ENCODE data around the gene PEX16.
A peak's percentile ranks its signal among the peaks of the same experiment; 100 is the strongest.
"Not testable (repeated sequence)": the region's sequence is repeated elsewhere in the genome, so short reads cannot be mapped to it uniquely, and the experiment has no call there.

PEX16 gene

GRCh38 chr11:45919806-45920530 lies 2.3 kb upstream of the PEX16 start:
- peak in 5 of 10 donors; percentile 7 to 63 (median 59) for DNase-seq
- intact Hi-C loops (cut with DNase I) = no loop called here

GRCh38 chr11:45918962-45919675 lies 1.4 kb upstream of the PEX16 start:
- DNase-seq = peak in 4 of 10 donors; percentile 9 to 67 (median 58)
- intact Hi-C loops (cut with DNase I) = no loop called here

- DNase-seq = peak; percentile 75 to 98 (median 88)
- intact Hi-C loops (cut with DNase I) = no loop called here
These were observed 759 bp upstream of the PEX16 start for GRCh38 chr11:45918331-45918941.

DNA sequence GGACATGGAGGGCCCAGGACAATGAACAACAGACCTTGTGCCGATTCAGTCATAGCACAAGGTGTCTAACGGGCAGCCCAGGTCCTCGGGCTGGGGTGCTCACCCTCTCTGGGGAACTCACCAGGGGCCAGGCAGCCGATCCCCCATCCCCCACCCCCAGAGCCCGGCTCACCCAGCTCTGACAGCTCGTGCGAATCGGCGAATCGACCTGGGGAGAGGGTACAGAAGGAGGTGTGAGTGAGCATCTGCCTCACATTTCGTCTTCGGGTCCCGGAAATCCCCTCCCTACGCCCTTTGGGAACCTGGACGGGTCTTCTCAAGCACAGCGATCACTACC lies 423 bp downstream of the PEX16 start:
- peak in 3 of 10 donors; percentile 65 to 84 (median 71) for DNase-seq
- intact Hi-C loops (cut with DNase I) = no loop called here

DNA sequence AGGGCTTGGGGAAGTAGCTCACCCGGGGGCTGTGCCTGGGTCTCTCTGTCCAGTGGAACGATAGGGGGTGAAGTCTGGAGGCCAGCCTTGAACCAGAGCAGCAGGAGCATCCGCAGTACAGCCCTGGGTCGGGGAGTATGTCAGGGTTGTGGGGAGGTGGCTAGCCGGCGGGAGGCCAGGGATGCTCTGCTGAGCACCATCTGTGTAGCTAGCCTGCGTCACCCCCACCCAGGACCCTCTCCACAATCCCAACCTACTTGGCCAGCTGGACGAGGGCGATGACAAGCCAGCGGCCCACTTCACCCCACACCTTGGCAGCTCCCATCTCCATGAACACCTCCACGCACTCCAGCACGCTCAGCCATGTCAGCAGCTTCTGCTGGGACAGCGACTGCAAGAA lies 2.2 kb downstream of the PEX16 start:
- DNase-seq = no peak
- intact Hi-C loops (cut with DNase I) = no loop called here

- intact Hi-C loops (cut with DNase I) = no loop called here
- no peak for DNase-seq
These were observed 3.6 kb downstream of the PEX16 start for GRCh38 chr11:45913942-45914635.

DNA sequence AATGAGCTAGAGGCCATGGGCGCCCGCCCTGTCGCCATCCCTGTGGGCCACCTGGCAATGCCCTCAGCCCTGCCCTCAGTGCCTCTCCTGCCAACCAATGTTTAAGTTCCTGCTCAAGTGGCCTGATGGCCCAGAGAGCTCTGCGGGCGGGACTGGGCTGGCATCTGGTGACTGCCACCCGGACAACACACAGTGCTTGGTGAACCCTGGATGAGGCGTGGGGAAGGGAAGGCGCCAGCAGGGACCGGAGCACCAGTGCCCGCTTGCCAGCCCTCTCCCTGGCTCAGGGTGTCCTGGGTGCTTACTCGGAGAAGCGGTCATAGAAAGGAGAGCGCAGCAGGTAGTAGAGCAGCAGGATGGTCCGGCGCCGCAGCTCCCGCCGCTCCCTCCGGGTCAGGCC lies 4.2 kb downstream of the PEX16 start:
- DNase-seq = no peak
- intact Hi-C loops (cut with DNase I) = no loop called here

- no peak for DNase-seq
- intact Hi-C loops (cut with DNase I) = no loop called here
These were observed 7.1 kb downstream of the PEX16 start for GRCh38 chr11:45910623-45911022.

- intact Hi-C loops (cut with DNase I) = no loop called here
- DNase-seq = no peak
These were observed 7.8 kb downstream of the PEX16 start for GRCh38 chr11:45909594-45910475.

GRCh38 chr11:45907911-45908370 lies 9.7 kb downstream of the PEX16 start:
- DNase-seq = no peak
- intact Hi-C loops (cut with DNase I) = no loop called here

GRCh38 chr11:45906965-45907611 lies 10.6 kb downstream of the PEX16 start, which contains the start of gene FREY1:
FREY1 (minus strand) TSS chr11:45907271; CDS start chr11:45907245, 26 bp downstream.
- intact Hi-C loops (cut with DNase I) = no loop called here
- DNase-seq = no peak

DNA sequence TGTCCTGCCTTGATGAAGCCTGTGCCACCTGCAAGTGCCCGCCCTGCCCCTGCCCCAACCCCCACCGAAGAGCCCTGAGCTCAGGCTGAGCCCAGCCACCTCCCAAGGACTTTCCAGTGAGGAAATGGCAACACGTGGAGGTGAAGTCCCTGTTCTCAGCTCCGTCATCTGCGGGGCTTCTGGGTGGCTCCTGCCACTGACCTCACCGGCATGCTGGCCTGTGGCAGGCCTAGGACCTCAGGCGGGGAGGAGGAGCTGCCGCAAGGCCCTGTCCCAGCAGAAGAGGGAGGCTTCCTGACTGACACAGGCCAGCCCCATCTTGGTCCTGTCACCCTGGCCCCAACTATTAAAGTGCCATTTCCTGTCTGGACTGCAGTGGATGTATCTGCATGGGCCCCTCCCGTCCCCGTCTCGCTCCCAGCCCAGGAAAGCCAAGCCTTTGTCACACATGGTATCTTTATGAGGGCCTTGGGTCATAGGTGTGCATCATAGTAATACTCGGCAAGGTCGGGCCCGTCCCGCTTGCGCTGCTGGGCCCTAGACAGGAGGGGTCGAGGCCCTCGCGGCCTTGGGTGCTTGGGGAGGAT lies 11.5 kb downstream of the PEX16 start:
- intact Hi-C loops (cut with DNase I) = no loop called here
- no peak for DNase-seq

GRCh38 chr11:45905576-45905975 lies 12.1 kb downstream of the PEX16 start:
- intact Hi-C loops (cut with DNase I); DNase-seq: not testable (repeated sequence)

DNA sequence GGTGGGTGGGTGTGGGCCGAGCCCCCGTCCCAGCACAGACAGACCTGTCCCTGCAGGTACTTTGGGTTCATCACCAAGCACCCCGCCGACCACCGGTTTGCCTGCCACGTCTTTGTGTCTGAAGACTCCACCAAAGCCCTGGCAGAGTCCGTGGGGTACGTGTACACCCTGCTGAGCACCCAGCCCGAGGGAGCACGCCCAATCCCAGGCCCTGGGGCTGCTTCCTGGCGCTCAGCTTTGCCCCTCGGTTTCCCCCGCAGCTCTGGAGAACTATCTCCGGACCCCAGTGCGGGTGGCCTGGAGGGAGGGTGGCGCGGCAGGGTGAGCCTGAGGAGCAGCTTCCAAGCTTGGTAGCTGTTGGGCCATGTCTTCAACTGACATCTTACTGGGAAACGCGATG lies 12.6 kb downstream of the PEX16 start:
- intact Hi-C loops (cut with DNase I) = no loop called here
- DNase-seq = no peak

DNA sequence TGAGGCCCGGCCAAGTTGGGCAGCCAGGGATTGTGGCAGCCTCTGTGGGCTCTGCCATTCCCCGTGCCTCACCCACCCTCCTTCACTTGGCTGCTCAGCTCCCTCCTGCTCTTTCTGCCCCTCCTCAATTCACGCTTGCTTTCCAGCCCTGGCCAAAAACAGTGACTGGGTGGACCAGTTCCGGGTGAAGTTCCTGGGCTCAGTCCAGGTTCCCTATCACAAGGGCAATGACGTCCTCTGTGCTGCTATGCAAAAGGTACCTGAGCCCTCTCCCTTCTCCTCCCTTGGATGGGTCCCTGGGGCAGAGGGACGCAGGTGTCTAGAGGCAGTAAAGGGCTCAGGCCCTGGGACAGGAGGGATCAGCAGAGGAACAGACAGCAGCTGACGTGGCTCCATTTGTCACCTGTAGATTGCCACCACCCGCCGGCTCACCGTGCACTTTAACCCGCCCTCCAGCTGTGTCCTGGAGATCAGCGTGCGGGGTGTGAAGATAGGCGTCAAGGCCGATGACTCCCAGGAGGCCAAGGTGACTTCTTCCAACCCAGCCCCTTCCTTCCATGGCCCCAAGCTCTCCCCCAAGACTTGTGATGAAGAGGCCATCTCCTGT lies 13.3 kb downstream of the PEX16 start:
- intact Hi-C loops (cut with DNase I) = no loop called here

GRCh38 chr11:45902452-45903380 lies 15.0 kb downstream of the PEX16 start:
- no peak for DNase-seq

More for the DNA sequence above, 13.3 kb downstream of the PEX16 start:
- DNase-seq = no peak

DNA sequence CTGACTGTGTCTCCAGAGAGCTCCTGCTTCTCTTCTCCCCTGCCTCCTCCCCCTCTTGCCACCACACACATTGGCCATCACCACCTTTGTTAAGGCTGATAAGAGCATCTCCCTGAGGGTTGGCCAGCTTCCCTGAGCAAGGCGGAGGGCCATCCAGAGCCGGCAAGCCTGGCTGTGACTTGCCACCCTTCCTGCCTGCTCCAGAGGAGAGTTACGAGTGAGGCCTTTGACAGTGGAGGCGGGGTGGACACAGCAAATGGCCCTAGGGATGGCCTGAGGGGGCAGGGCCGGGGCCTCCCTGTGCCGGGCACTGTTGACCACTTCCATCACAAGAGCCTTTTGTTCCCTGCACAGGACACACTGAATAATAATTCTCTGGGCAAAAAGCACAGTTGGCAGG lies 16.1 kb downstream of the PEX16 start:
- intact Hi-C loops (cut with DNase I) = no loop called here
- DNase-seq = peak; percentile 71 to 98 (median 85)

More at GRCh38 chr11:45902452-45903380, 15.0 kb downstream of the PEX16 start:
- intact Hi-C loops (cut with DNase I) = no loop called here

Measured in posterior cingulate gyrus (tissue), 11 donors.